GM23338 (cell line): ENCODE measurements around the gene SLC35F1. TPM values are rescaled to one million over a fixed set of nuclear protein-coding genes. Genes with fewer than 3 reads are reported as not detected.

Experiments used
- ATAC-seq: fragments of 200-7000 bp; cut with Tn5 transposase; 3 replicates; pipeline ENCODE4 v1.9.1; 2020
- DNase-seq: peaks from one replicate; pipeline ENCODE4 v3.0.0-alpha.2; 2015; ENCODE audit warnings: low spot score
- H2AFZ ChIP-seq: fragments of 200-600 bp; sonication (generic); 2 replicates; pipeline ENCODE4 v1.8.0; 2016; ENCODE audit warnings: antibody characterized with exemption, mild to moderate bottlenecking, moderate library complexity
- H3F3A ChIP-seq: fragments of 200-600 bp; sonication (generic); replicated peaks from 2 replicates; pipeline ENCODE4 v1.8.0; 2017; ENCODE audit warnings: antibody characterized with exemption, mixed run types, low read depth
- H3K27ac ChIP-seq: fragments of 200-600 bp; sonication (generic); 2 replicates; pipeline ENCODE4 v1.6.1; 2016; ENCODE audit warnings: low read depth
- H3K27me3 ChIP-seq: fragments of 200-600 bp; sonication (generic); 2 replicates; pipeline ENCODE4 v1.8.0; 2016; ENCODE audit warnings: mild to moderate bottlenecking, mixed run types, moderate library complexity; ENCODE audit not compliant: insufficient read depth
- H3K36me3 ChIP-seq: fragments of 200-600 bp; sonication (generic); 2 replicates; pipeline ENCODE4 v1.8.0; 2016; ENCODE audit warnings: mild to moderate bottlenecking; ENCODE audit not compliant: insufficient read depth
- H3K4me1 ChIP-seq: fragments of 200-600 bp; sonication (generic); 2 replicates; pipeline ENCODE4 v1.8.0; 2016; ENCODE audit warnings: mild to moderate bottlenecking, moderate library complexity; ENCODE audit not compliant: insufficient read depth
- H3K4me2 ChIP-seq: fragments of 200-600 bp; sonication (generic); 2 replicates; pipeline ENCODE4 v1.7.1; 2017; ENCODE audit warnings: mixed run types
- H3K4me3 ChIP-seq: fragments of 200-600 bp; sonication (generic); 2 replicates; pipeline ENCODE4 v1.6.1; 2016; ENCODE audit warnings: mixed run types
- H3K79me2 ChIP-seq: fragments of 200-600 bp; sonication (generic); replicated peaks from 2 replicates; pipeline ENCODE4 v1.8.0; 2017; ENCODE audit warnings: mild to moderate bottlenecking; ENCODE audit not compliant: insufficient read depth
- H3K9me2 ChIP-seq: fragments of 200-600 bp; sonication (generic); 2 replicates; pipeline ENCODE4 v1.8.0; 2017; ENCODE audit not compliant: insufficient read depth
- H4K20me1 ChIP-seq: fragments of 200-600 bp; sonication (generic); replicated peaks from 2 replicates; pipeline ENCODE4 v1.8.0; 2017; ENCODE audit warnings: mild to moderate bottlenecking; ENCODE audit not compliant: insufficient read depth
- H3K27ac Mint-ChIP-seq: 2 replicates; pipeline ENCODE4 v1.8.0; 2020; ENCODE audit warnings: inconsistent platforms, mild to moderate bottlenecking, moderate library complexity, mixed read lengths
- H3K27me3 Mint-ChIP-seq: 3 replicates; pipeline ENCODE4 v1.8.0; 2022; ENCODE audit warnings: low read depth, mild to moderate bottlenecking, moderate library complexity, mixed read lengths, inconsistent platforms; ENCODE audit not compliant: insufficient read depth, poor library complexity
- H3K36me3 Mint-ChIP-seq: 3 replicates; pipeline ENCODE4 v1.8.0; 2021; ENCODE audit warnings: low read depth, mild to moderate bottlenecking, inconsistent platforms, moderate library complexity, mixed read lengths
- H3K4me1 Mint-ChIP-seq: 3 replicates; pipeline ENCODE4 v1.8.0; 2020; ENCODE audit warnings: mild to moderate bottlenecking, inconsistent platforms, mixed read lengths
- H3K4me3 Mint-ChIP-seq: 3 replicates; pipeline ENCODE4 v1.8.0; 2021; ENCODE audit warnings: moderate library complexity, mild to moderate bottlenecking, inconsistent platforms, mixed read lengths
- H3K9me3 Mint-ChIP-seq: 3 replicates; pipeline ENCODE4 v1.8.0; 2020; ENCODE audit warnings: moderate library complexity, mild to moderate bottlenecking, inconsistent platforms, mixed read lengths
- CREB1 ChIP-seq: fragments of 250-450 bp; sonication (Bioruptor Pico); IDR thresholded peaks from 2 replicates; pipeline ENCODE4 v1.5.0; 2020; ENCODE audit warnings: low read depth, mild to moderate bottlenecking, moderate library complexity
- EZH2 ChIP-seq: fragments of 200-600 bp; sonication (generic); IDR thresholded peaks from one replicate; pipeline ENCODE4 v1.8.0; 2017; ENCODE audit warnings: antibody characterized with exemption, mild to moderate bottlenecking, low read depth; ENCODE audit not compliant: unreplicated experiment
- EZH2phosphoT487 ChIP-seq: fragments of 200-600 bp; sonication (generic); IDR thresholded peaks from one replicate; pipeline ENCODE4 v1.8.1; 2018; ENCODE audit warnings: antibody characterized with exemption; ENCODE audit not compliant: unreplicated experiment
- JUNB ChIP-seq: IDR thresholded peaks from one replicate; pipeline ENCODE4 v1.6.1; 2016; ENCODE audit warnings: antibody characterized with exemption; ENCODE audit not compliant: unreplicated experiment
- NANOG ChIP-seq: IDR thresholded peaks from 2 replicates; pipeline ENCODE4 v1.6.1; 2016; ENCODE audit warnings: antibody characterized with exemption, borderline replicate concordance
- POLR2AphosphoS5 ChIP-seq: IDR thresholded peaks from 2 replicates; pipeline ENCODE4 v1.6.1; 2016; ENCODE audit warnings: antibody characterized with exemption, low read depth
- STAT1 ChIP-seq: IDR thresholded peaks from one replicate; pipeline ENCODE4 v1.6.1; 2016; ENCODE audit warnings: antibody characterized with exemption; ENCODE audit not compliant: unreplicated experiment
- ZNF114 ChIP-seq: fragments of 250-450 bp; sonication (Bioruptor Pico); IDR thresholded peaks from 2 replicates; pipeline ENCODE4 v1.5.0; 2020; ENCODE audit warnings: mild to moderate bottlenecking, moderate library complexity
- ZNF331 ChIP-seq: fragments of 250-450 bp; sonication (Bioruptor Pico); IDR thresholded peaks from 2 replicates; pipeline ENCODE4 v1.5.0; 2020; ENCODE audit warnings: low read depth, mild to moderate bottlenecking, moderate library complexity
- polyA plus RNA-seq: library from polyadenylated mRNA; unstranded; fragments of >200 nt; fragmentation: Nextera tagmentation; extraction: Ambion mirVana; gene quantifications from 2 replicates; pipeline ENCODE4 v1.2.1, GENCODE V29; 2016
- total RNA-seq: library from RNA; depleted of rRNA; stranded (reverse); fragments of >200 nt; shearing (Covaris generic); gene quantifications from 2 replicates; pipeline ENCODE4 v1.2.3, GENCODE V29; 2014
- TF ChIP-seq, protein P1 (sequence below): IDR thresholded peaks from 2 replicates; pipeline ENCODE4 v1.6.1; 2016; ENCODE audit warnings: antibody characterized with exemption
- TF ChIP-seq, protein P2 (sequence below): IDR thresholded peaks from one replicate; pipeline ENCODE4 v1.6.1; 2018; ENCODE audit warnings: antibody characterized with exemption; ENCODE audit not compliant: unreplicated experiment
- TF ChIP-seq, protein P3 (sequence below): fragments of 250-450 bp; sonication (Bioruptor Pico); IDR thresholded peaks from 2 replicates; pipeline ENCODE4 v1.5.0; 2020; ENCODE audit warnings: mild to moderate bottlenecking, moderate library complexity
- TF ChIP-seq, protein P4 (sequence below), 2 experiments: fragments of 200-600 bp in 1 of 2; sonication (generic) in 1 of 2; conservative IDR thresholded peaks; 2 replicates each; pipeline versions ENCODE4 v1.5.1 to v1.6.1; 2016 to 2017; ENCODE audit warnings: antibody characterized with exemption in 2 of 2, low read depth in 2 of 2, mild to moderate bottlenecking in 2 of 2, moderate library complexity in 1 of 2

The SLC35F1 gene
- total and polyA plus RNA-seq, 2 experiments from 2014 or later = 3.0 to 10.3 TPM

DNA sequence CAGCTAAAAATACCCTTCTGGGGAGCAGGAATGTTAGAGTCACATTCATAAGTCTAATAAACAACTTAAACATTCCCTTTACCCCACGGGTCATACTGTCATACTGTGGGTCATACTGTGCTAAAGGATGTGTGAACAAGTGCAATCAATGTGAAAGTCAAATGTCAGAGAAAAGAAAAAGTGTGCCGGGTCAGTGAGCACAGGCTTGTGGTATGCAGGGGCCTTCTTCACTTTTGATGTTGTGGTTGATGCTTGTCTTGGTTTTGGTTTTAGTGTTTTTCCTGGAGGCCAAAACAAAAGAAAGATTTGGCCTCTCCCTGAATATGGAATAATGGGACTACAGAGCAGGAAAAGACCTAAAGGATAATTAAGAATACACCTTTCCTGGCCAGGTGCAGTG lies 373.1 kb downstream of the SLC35F1 start:
- H3K9me2 ChIP-seq = no peaks in the 10 kb centered on the region; the same call in 1 of the 2 replicates
- Mint-ChIP-seq H3K4me1 (peaks cover 5% of the 10 kb centered on the region), H3K27ac (no peak overlapping the region), H3K27me3 (peaks cover 2% of the 10 kb centered on the region), H3K9me3 (no peaks in the 10 kb centered on the region), H3K4me3 (no peak overlapping the region), H3K36me3 (no peaks in the 10 kb centered on the region)
- H3K4me1 ChIP-seq = no peaks in the 10 kb centered on the region
- H4K20me1 ChIP-seq = no peaks in the 10 kb centered on the region
- no peak overlapping the region for H3K27ac ChIP-seq
- no peak overlapping the region for H3K4me2 ChIP-seq
- no peaks in the 10 kb centered on the region for H3F3A ChIP-seq
- ATAC-seq (no peak), DNase-seq (no peak)
- no peak overlapping the region for H2AFZ ChIP-seq
- no peaks in the 10 kb centered on the region for H3K79me2 ChIP-seq
- H3K36me3 ChIP-seq = no peaks in the 10 kb centered on the region
- H3K4me3 ChIP-seq = no peak overlapping the region
- H3K27me3 ChIP-seq = no peaks in the 10 kb centered on the region
- no peak for TF ChIP-seq JUNB
- TF ChIP-seq POLR2AphosphoS5 = no peak
- no peak for TF ChIP-seq EZH2phosphoT487
- no peak for TF ChIP-seq NANOG
- no peak for TF ChIP-seq ZNF114 (CRISPR knock-in tag)
- TF ChIP-seq ZNF331 (CRISPR knock-in tag) = no peak
- TF ChIP-seq, protein P1, sequence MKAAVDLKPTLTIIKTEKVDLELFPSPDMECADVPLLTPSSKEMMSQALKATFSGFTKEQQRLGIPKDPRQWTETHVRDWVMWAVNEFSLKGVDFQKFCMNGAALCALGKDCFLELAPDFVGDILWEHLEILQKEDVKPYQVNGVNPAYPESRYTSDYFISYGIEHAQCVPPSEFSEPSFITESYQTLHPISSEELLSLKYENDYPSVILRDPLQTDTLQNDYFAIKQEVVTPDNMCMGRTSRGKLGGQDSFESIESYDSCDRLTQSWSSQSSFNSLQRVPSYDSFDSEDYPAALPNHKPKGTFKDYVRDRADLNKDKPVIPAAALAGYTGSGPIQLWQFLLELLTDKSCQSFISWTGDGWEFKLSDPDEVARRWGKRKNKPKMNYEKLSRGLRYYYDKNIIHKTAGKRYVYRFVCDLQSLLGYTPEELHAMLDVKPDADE = no peak
- no peak for TF ChIP-seq CREB1 (CRISPR knock-in tag)
- no peak for TF ChIP-seq STAT1
- no peak for TF ChIP-seq EZH2
- TF ChIP-seq, protein P2, sequence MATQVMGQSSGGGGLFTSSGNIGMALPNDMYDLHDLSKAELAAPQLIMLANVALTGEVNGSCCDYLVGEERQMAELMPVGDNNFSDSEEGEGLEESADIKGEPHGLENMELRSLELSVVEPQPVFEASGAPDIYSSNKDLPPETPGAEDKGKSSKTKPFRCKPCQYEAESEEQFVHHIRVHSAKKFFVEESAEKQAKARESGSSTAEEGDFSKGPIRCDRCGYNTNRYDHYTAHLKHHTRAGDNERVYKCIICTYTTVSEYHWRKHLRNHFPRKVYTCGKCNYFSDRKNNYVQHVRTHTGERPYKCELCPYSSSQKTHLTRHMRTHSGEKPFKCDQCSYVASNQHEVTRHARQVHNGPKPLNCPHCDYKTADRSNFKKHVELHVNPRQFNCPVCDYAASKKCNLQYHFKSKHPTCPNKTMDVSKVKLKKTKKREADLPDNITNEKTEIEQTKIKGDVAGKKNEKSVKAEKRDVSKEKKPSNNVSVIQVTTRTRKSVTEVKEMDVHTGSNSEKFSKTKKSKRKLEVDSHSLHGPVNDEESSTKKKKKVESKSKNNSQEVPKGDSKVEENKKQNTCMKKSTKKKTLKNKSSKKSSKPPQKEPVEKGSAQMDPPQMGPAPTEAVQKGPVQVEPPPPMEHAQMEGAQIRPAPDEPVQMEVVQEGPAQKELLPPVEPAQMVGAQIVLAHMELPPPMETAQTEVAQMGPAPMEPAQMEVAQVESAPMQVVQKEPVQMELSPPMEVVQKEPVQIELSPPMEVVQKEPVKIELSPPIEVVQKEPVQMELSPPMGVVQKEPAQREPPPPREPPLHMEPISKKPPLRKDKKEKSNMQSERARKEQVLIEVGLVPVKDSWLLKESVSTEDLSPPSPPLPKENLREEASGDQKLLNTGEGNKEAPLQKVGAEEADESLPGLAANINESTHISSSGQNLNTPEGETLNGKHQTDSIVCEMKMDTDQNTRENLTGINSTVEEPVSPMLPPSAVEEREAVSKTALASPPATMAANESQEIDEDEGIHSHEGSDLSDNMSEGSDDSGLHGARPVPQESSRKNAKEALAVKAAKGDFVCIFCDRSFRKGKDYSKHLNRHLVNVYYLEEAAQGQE = no peak
- TF ChIP-seq, protein P3, sequence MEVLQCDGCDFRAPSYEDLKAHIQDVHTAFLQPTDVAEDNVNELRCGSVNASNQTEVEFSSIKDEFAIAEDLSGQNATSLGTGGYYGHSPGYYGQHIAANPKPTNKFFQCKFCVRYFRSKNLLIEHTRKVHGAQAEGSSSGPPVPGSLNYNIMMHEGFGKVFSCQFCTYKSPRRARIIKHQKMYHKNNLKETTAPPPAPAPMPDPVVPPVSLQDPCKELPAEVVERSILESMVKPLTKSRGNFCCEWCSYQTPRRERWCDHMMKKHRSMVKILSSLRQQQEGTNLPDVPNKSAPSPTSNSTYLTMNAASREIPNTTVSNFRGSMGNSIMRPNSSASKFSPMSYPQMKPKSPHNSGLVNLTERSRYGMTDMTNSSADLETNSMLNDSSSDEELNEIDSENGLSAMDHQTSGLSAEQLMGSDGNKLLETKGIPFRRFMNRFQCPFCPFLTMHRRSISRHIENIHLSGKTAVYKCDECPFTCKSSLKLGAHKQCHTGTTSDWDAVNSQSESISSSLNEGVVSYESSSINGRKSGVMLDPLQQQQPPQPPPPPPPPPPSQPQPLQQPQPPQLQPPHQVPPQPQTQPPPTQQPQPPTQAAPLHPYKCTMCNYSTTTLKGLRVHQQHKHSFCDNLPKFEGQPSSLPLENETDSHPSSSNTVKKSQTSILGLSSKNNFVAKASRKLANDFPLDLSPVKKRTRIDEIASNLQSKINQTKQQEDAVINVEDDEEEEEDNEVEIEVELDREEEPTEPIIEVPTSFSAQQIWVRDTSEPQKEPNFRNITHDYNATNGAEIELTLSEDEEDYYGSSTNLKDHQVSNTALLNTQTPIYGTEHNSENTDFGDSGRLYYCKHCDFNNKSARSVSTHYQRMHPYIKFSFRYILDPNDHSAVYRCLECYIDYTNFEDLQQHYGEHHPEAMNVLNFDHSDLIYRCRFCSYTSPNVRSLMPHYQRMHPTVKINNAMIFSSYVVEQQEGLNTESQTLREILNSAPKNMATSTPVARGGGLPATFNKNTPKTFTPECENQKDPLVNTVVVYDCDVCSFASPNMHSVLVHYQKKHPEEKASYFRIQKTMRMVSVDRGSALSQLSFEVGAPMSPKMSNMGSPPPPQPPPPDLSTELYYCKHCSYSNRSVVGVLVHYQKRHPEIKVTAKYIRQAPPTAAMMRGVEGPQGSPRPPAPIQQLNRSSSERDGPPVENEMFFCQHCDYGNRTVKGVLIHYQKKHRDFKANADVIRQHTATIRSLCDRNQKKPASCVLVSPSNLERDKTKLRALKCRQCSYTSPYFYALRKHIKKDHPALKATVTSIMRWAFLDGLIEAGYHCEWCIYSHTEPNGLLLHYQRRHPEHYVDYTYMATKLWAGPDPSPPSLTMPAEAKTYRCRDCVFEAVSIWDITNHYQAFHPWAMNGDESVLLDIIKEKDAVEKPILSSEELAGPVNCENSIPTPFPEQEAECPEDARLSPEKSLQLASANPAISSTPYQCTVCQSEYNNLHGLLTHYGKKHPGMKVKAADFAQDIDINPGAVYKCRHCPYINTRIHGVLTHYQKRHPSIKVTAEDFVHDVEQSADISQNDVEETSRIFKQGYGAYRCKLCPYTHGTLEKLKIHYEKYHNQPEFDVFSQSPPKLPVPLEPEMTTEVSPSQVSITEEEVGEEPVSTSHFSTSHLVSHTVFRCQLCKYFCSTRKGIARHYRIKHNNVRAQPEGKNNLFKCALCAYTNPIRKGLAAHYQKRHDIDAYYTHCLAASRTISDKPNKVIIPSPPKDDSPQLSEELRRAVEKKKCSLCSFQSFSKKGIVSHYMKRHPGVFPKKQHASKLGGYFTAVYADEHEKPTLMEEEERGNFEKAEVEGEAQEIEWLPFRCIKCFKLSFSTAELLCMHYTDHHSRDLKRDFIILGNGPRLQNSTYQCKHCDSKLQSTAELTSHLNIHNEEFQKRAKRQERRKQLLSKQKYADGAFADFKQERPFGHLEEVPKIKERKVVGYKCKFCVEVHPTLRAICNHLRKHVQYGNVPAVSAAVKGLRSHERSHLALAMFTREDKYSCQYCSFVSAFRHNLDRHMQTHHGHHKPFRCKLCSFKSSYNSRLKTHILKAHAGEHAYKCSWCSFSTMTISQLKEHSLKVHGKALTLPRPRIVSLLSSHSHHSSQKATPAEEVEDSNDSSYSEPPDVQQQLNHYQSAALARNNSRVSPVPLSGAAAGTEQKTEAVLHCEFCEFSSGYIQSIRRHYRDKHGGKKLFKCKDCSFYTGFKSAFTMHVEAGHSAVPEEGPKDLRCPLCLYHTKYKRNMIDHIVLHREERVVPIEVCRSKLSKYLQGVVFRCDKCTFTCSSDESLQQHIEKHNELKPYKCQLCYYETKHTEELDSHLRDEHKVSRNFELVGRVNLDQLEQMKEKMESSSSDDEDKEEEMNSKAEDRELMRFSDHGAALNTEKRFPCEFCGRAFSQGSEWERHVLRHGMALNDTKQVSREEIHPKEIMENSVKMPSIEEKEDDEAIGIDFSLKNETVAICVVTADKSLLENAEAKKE (CRISPR knock-in tag) = no peak
- TF ChIP-seq, protein P4, sequence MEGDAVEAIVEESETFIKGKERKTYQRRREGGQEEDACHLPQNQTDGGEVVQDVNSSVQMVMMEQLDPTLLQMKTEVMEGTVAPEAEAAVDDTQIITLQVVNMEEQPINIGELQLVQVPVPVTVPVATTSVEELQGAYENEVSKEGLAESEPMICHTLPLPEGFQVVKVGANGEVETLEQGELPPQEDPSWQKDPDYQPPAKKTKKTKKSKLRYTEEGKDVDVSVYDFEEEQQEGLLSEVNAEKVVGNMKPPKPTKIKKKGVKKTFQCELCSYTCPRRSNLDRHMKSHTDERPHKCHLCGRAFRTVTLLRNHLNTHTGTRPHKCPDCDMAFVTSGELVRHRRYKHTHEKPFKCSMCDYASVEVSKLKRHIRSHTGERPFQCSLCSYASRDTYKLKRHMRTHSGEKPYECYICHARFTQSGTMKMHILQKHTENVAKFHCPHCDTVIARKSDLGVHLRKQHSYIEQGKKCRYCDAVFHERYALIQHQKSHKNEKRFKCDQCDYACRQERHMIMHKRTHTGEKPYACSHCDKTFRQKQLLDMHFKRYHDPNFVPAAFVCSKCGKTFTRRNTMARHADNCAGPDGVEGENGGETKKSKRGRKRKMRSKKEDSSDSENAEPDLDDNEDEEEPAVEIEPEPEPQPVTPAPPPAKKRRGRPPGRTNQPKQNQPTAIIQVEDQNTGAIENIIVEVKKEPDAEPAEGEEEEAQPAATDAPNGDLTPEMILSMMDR (conservative IDR thresholded peaks at IDR 0.05; ENCODE audit: low read depth in 2 of 2) = no peak
